HUES6 (cell line): ENCODE data around the gene MDM2.
"Not testable (repeated sequence)": the region's sequence is repeated elsewhere in the genome, so short reads cannot be mapped to it uniquely, and the experiment has no call there.

Experiments
- H3K27ac ChIP-seq: 2 replicates; pipeline ENCODE4 v1.7.0; 2013; ENCODE audit warnings: low read depth, mild to moderate bottlenecking, low read length, inconsistent platforms
- H3K27me3 ChIP-seq: 2 replicates; pipeline ENCODE4 v1.6.1; 2013; ENCODE audit warnings: low read length; ENCODE audit not compliant: control insufficient read depth, insufficient read depth
- H3K36me3 ChIP-seq: 2 replicates; pipeline ENCODE4 v1.6.1; 2013; ENCODE audit warnings: low read length; ENCODE audit not compliant: control insufficient read depth, insufficient read depth
- H3K4me1 ChIP-seq: 2 replicates; pipeline ENCODE4 v1.6.1; 2013; ENCODE audit warnings: low read length; ENCODE audit not compliant: control insufficient read depth, insufficient read depth
- H3K4me3 ChIP-seq: 2 replicates; pipeline ENCODE4 v1.5.1; 2013; ENCODE audit warnings: low read depth, low read length
- H3K9ac ChIP-seq: one replicate; pipeline ENCODE4 v1.6.1; 2013; ENCODE audit warnings: mild to moderate bottlenecking, low read length
- H3K9me3 ChIP-seq: 2 replicates; pipeline ENCODE4 v1.6.1; 2013; ENCODE audit warnings: low read depth, low read length; ENCODE audit not compliant: control insufficient read depth, insufficient read depth

MDM2 gene

GRCh38 chr12:68815928-68816800 lies 8.2 kb downstream of the MDM2 start:
- Histone ChIP-seq H3K9ac (no peak overlapping the region), H3K4me1 (no peaks in the 10 kb centered on the region), H3K27ac (no peak overlapping the region), H3K4me3 (no peak overlapping the region), H3K9me3 (no peaks in the 10 kb centered on the region), H3K36me3 (peaks cover 95% of the 10 kb centered on the region), H3K27me3 (no peaks in the 10 kb centered on the region)

- not testable (repeated sequence) for H3K9me3 ChIP-seq, H3K27me3 ChIP-seq, H3K4me3 ChIP-seq, H3K27ac ChIP-seq, H3K9ac ChIP-seq, H3K4me1 ChIP-seq
- peaks cover 97% of the 10 kb centered on the region for H3K36me3 ChIP-seq
Measured at GRCh38 chr12:68819481-68819880, 11.5 kb downstream of the MDM2 start.

GRCh38 chr12:68821357-68822188 lies 13.6 kb downstream of the MDM2 start:
- Histone ChIP-seq H3K9me3 (no peaks in the 10 kb centered on the region), H3K36me3 (peaks cover 95% of the 10 kb centered on the region), H3K4me1 (no peaks in the 10 kb centered on the region), H3K27ac (no peak overlapping the region), H3K9ac (no peak overlapping the region), H3K4me3 (no peak overlapping the region), H3K27me3 (no peaks in the 10 kb centered on the region)

- no peak overlapping the region for H3K27ac ChIP-seq
- no peaks in the 10 kb centered on the region for H3K4me1 ChIP-seq
- no peak overlapping the region for H3K9ac ChIP-seq
- H3K27me3 ChIP-seq: no peaks in the 10 kb centered on the region
- H3K36me3 ChIP-seq: peaks cover 99% of the 10 kb centered on the region
- H3K4me3 ChIP-seq: no peak overlapping the region
- H3K9me3 ChIP-seq: no peaks in the 10 kb centered on the region
Measured at GRCh38 chr12:68823696-68824095, 15.7 kb downstream of the MDM2 start.

GRCh38 chr12:68824131-68824530 lies 16.2 kb downstream of the MDM2 start:
- Histone ChIP-seq H3K36me3 (peaks cover 99% of the 10 kb centered on the region), H3K27ac (no peak overlapping the region), H3K4me1 (no peaks in the 10 kb centered on the region), H3K9me3 (no peaks in the 10 kb centered on the region), H3K9ac (no peak overlapping the region), H3K27me3 (no peaks in the 10 kb centered on the region), H3K4me3 (no peak overlapping the region)

GRCh38 chr12:68824597-68825250 lies 16.7 kb downstream of the MDM2 start:
- Histone ChIP-seq H3K4me3 (no peak overlapping the region), H3K36me3 (peaks cover 99% of the 10 kb centered on the region), H3K9me3 (no peaks in the 10 kb centered on the region), H3K27me3 (no peaks in the 10 kb centered on the region), H3K27ac (no peak overlapping the region), H3K4me1 (no peaks in the 10 kb centered on the region), H3K9ac (no peak overlapping the region)

GRCh38 chr12:68825569-68826217 lies 17.7 kb downstream of the MDM2 start:
- H3K36me3 ChIP-seq: peaks cover 98% of the 10 kb centered on the region
- H3K4me3 ChIP-seq: no peak overlapping the region
- H3K9ac ChIP-seq: no peak overlapping the region
- no peaks in the 10 kb centered on the region for H3K27me3 ChIP-seq
- H3K27ac ChIP-seq: no peak overlapping the region
- H3K4me1 ChIP-seq: no peaks in the 10 kb centered on the region
- H3K9me3 ChIP-seq: no peaks in the 10 kb centered on the region

GRCh38 chr12:68827895-68828671 lies 20.1 kb downstream of the MDM2 start:
- Histone ChIP-seq H3K4me1 (0 out of 2 replicates have a peak, but pooled peaks cover 2% of the 10 kb centered on the region), H3K27me3 (no peaks in the 10 kb centered on the region), H3K4me3 (no peak overlapping the region), H3K36me3 (peaks cover 91% of the 10 kb centered on the region), H3K27ac (no peak overlapping the region), H3K9ac (no peak overlapping the region), H3K9me3 (no peaks in the 10 kb centered on the region)

- H3K9ac ChIP-seq: no peak overlapping the region
- 0 out of 2 replicates have a peak, but pooled peaks cover 2% of the 10 kb centered on the region for H3K4me1 ChIP-seq
- H3K27ac ChIP-seq: no peak overlapping the region
- no peak overlapping the region for H3K4me3 ChIP-seq
- H3K36me3 ChIP-seq: peaks cover 89% of the 10 kb centered on the region
- H3K9me3 ChIP-seq: no peaks in the 10 kb centered on the region
- H3K27me3 ChIP-seq: no peaks in the 10 kb centered on the region
Measured at GRCh38 chr12:68828672-68829068, 20.7 kb downstream of the MDM2 start.

- peaks cover 87% of the 10 kb centered on the region for H3K36me3 ChIP-seq
- H3K27ac ChIP-seq: no peak overlapping the region
Measured at GRCh38 chr12:68831272-68831671, 23.3 kb downstream of the MDM2 start.

More at GRCh38 chr12:68831272-68831671, 23.3 kb downstream of the MDM2 start:
- no peak overlapping the region for H3K4me3 ChIP-seq
- no peaks in the 10 kb centered on the region for H3K9me3 ChIP-seq
- H3K9ac ChIP-seq: no peak overlapping the region
- H3K4me1 ChIP-seq: peaks cover 8% of the 10 kb centered on the region
- no peaks in the 10 kb centered on the region for H3K27me3 ChIP-seq
